Fibroblast of lung (primary cell): Measurements from ENCODE around the gene RCOR3. TPM values are rescaled to one million over a fixed set of nuclear protein-coding genes. Genes with fewer than 3 reads are reported as not detected.

Source experiments
- DNase-seq, 2 donors: peaks; one replicate each; pipeline versions ENCODE4 v3.0.0 to v3.0.0-alpha.2; 2010; ENCODE audit warnings: low read depth in 2 of 2
- H2AFZ ChIP-seq: 2 replicates; pipeline ENCODE4 v1.5.1; 2012; ENCODE audit warnings: low read length, control low read depth, inconsistent platforms
- H3K27ac ChIP-seq: 2 replicates; pipeline ENCODE4 v1.5.1; 2011; ENCODE audit warnings: low read length, control low read depth; ENCODE audit not compliant: insufficient read depth
- H3K27me3 ChIP-seq: 2 replicates; pipeline ENCODE4 v1.5.1; 2011; ENCODE audit warnings: mild to moderate bottlenecking, low read length; ENCODE audit not compliant: control insufficient read depth, insufficient read depth
- H3K36me3 ChIP-seq: 2 replicates; pipeline ENCODE4 v1.5.1; 2011; ENCODE audit warnings: low read length; ENCODE audit not compliant: control insufficient read depth, insufficient read depth
- H3K4me1 ChIP-seq: 2 replicates; pipeline ENCODE4 v1.5.1; 2011; ENCODE audit warnings: low read length; ENCODE audit not compliant: control insufficient read depth, insufficient read depth; ENCODE audit errors: extremely low read depth
- H3K4me2 ChIP-seq: 2 replicates; pipeline ENCODE4 v1.5.1; 2011; ENCODE audit warnings: low read length, control low read depth; ENCODE audit not compliant: insufficient read depth; ENCODE audit errors: extremely low read depth
- H3K4me3 ChIP-seq, 4 experiments: fragments of 200-600 bp in 1 of 4; sonication (generic) in 1 of 4; replicated peaks in 1 of 4; 2 replicates each; pipeline ENCODE4 v1.5.1; 2011 to 2016; ENCODE audit warnings: low read length in 4 of 4, low read depth in 3 of 4, mild to moderate bottlenecking in 3 of 4, control low read depth in 2 of 4, inconsistent platforms in 1 of 4, mixed read lengths in 1 of 4; ENCODE audit not compliant: insufficient read depth in 1 of 4; ENCODE audit errors: control extremely low read depth in 1 of 4
- H3K79me2 ChIP-seq: 2 replicates; pipeline ENCODE4 v1.5.1; 2012; ENCODE audit warnings: mild to moderate bottlenecking, low read length, inconsistent platforms; ENCODE audit not compliant: control insufficient read depth, insufficient read depth
- H3K9ac ChIP-seq: 2 replicates; pipeline ENCODE4 v1.5.1; 2011; ENCODE audit warnings: mild to moderate bottlenecking, low read length, control low read depth; ENCODE audit not compliant: insufficient read depth
- H3K9me3 ChIP-seq: 2 replicates; pipeline ENCODE4 v1.5.1; 2012; ENCODE audit warnings: low read depth, low read length; ENCODE audit not compliant: control insufficient read depth, insufficient read depth
- H4K20me1 ChIP-seq: 2 replicates; pipeline ENCODE4 v1.5.1; 2011; ENCODE audit warnings: low read length; ENCODE audit not compliant: control insufficient read depth, insufficient read depth; ENCODE audit errors: extremely low read depth
- CTCF ChIP-seq, 2 donors: IDR thresholded peaks in 1 of 2; conservative IDR thresholded peaks in 1 of 2; 1 replicate in 1 of 2; 2 replicates in 1 of 2; pipeline ENCODE4 v1.5.1; 2011 to 2012; ENCODE audit warnings: low read length in 2 of 2, control low read depth in 1 of 2, inconsistent platforms in 1 of 2, low read depth in 1 of 2, mild to moderate bottlenecking in 1 of 2
- EZH2 ChIP-seq: IDR thresholded peaks from 2 replicates; pipeline ENCODE4 v1.5.1; 2012; ENCODE audit warnings: low read length, control low read depth, mild to moderate bottlenecking; ENCODE audit errors: missing control alignments
- polyA plus RNA-seq, 2 donors: library from polyadenylated mRNA; depleted of rRNA in 1 of 2; stranded (reverse) in 1 of 2; unstranded in 1 of 2; fragments of >200 nt; gene quantifications; 2 replicates each; pipeline ENCODE4 v1.2.1, GENCODE V29; 2011 to 2012; ENCODE audit warnings: missing spikeins in 1 of 2
- total RNA-seq: library from RNA; depleted of rRNA; stranded (reverse); fragments of >200 nt; gene quantifications from 2 replicates; pipeline ENCODE4 v1.2.1, GENCODE V29; 2014

RCOR3 gene
- total and polyA plus RNA-seq, 2 donors (not counting 1 experiment from before 2014, with no cell fraction given) = 24.9 to 38.1 TPM

- no peak overlapping the region for H3K4me2 ChIP-seq
- no peaks in the 10 kb centered on the region for H4K20me1 ChIP-seq
- H3K9me3 ChIP-seq = no peaks in the 10 kb centered on the region
- H3K79me2 ChIP-seq = peaks cover 8% of the 10 kb centered on the region
- H3K27ac ChIP-seq = no peak overlapping the region
- TF ChIP-seq EZH2 (no peak), CTCF (conservative IDR thresholded peaks at IDR 0.05 in 1 of 2, IDR thresholded peaks at IDR 0.05 in 1 of 2; ENCODE audit: low read depth in 1 of 2, low read length in 2 of 2) (no peak)
- H3K36me3 ChIP-seq = no peaks in the 10 kb centered on the region
- H2AFZ ChIP-seq = no peak overlapping the region
- H3K9ac ChIP-seq = no peak overlapping the region
- H3K4me3 ChIP-seq = no peak overlapping the region
- H3K4me1 ChIP-seq = peaks cover 16% of the 10 kb centered on the region
- H3K27me3 ChIP-seq = no peaks in the 10 kb centered on the region
- DNase-seq = no peak
Measured at GRCh38 chr1:211328866-211329475, 69.8 kb downstream of the RCOR3 start.

GRCh38 chr1:211329764-211330201, 70.6 kb downstream of the RCOR3 start:
- Histone ChIP-seq H3K4me3 (no peak overlapping the region), H3K79me2 (peaks cover 8% of the 10 kb centered on the region), H4K20me1 (no peaks in the 10 kb centered on the region), H3K27me3 (no peaks in the 10 kb centered on the region), H3K27ac (no peak overlapping the region), H3K9me3 (no peaks in the 10 kb centered on the region), H2AFZ (no peak overlapping the region), H3K36me3 (no peaks in the 10 kb centered on the region), H3K4me2 (no peak overlapping the region), H3K4me1 (peaks cover 16% of the 10 kb centered on the region), H3K9ac (no peak overlapping the region)
- no peak for DNase-seq
- TF ChIP-seq EZH2 (no peak), CTCF (conservative IDR thresholded peaks at IDR 0.05 in 1 of 2, IDR thresholded peaks at IDR 0.05 in 1 of 2; ENCODE audit: low read depth in 1 of 2, low read length in 2 of 2) (no peak)

- Histone ChIP-seq H3K27ac (no peak overlapping the region), H4K20me1 (no peaks in the 10 kb centered on the region), H3K9ac (no peak overlapping the region), H3K27me3 (no peaks in the 10 kb centered on the region), H3K79me2 (peaks cover 9% of the 10 kb centered on the region), H3K4me1 (peaks cover 16% of the 10 kb centered on the region), H3K36me3 (no peaks in the 10 kb centered on the region), H3K4me2 (no peak overlapping the region), H3K4me3 (no peak overlapping the region), H2AFZ (no peak overlapping the region), H3K9me3 (no peaks in the 10 kb centered on the region)
- no peak for TF ChIP-seq EZH2
- TF ChIP-seq CTCF (conservative IDR thresholded peaks at IDR 0.05 in 1 of 2, IDR thresholded peaks at IDR 0.05 in 1 of 2; ENCODE audit: low read depth in 1 of 2, low read length in 2 of 2) = no peak
- DNase-seq = no peak
Measured at GRCh38 chr1:211330282-211330936, 71.2 kb downstream of the RCOR3 start.
